Measurements from ENCODE around the gene KMT2E. TPM values are rescaled to one million over a fixed set of nuclear protein-coding genes. Genes with fewer than 3 reads are reported as not detected.
A peak's percentile ranks its signal among the peaks of the same experiment; 100 is the strongest.
"Not testable (repeated sequence)": the region's sequence is repeated elsewhere in the genome, so short reads cannot be mapped to it uniquely, and the experiment has no call there.

Gene KMT2E
- total and polyA plus RNA-seq, 2 donors (not counting 1 experiment from before 2014, with no cell fraction given) = 32.4 to 328 TPM

DNA sequence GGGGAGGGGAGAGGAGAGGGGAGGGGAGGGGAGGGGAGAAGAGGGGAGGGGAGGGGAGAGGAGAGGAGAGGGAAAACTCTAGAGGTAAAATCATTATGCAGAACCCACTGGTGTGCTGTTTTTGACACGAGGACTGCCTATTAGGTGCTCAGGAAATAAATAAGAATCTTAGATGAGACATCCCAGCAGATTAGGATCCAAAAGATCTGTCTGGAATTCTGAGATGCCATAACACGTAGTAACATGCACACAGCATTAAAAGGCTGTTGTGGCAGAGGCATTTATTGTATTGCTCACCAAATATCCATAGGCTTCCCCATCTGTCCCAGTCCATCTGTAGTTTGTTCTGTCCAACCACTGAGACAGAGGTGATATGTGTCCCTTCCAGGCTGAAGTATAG, 40.8 kb upstream of the KMT2E start:
- TF ChIP-seq CTCF (IDR thresholded peaks at IDR 0.05) = no peak
- TF ChIP-seq EZH2 (IDR thresholded peaks at IDR 0.05; ENCODE audit: borderline replicate concordance, insufficient read depth, low read depth, low read length, poor library complexity, severe bottlenecking) = no peak
- Mint-ChIP-seq H3K27ac (peak overlapping the region; percentile 83), H3K4me1 (peaks cover 39% of the 10 kb centered on the region), H3K9me3 (ENCODE audit: insufficient read depth) (no peaks in the 10 kb centered on the region), H3K4me3 (peak overlapping the region; percentile 38), H3K27me3 (no peaks in the 10 kb centered on the region)
- DNase-seq = no peak
- WGBS (ENCODE audit: insufficient coverage) = 52% methylated on average over 2 of the region's 2 CpGs
- Histone ChIP-seq H3K9me3 (ENCODE audit: control extremely low read depth in 1 of 3, control insufficient read depth in 2 of 3, insufficient read depth in 1 of 3, low read length in 2 of 3) (no peaks in the 10 kb centered on the region), H3K36me3 (replicated peaks in 1 of 2; ENCODE audit: control extremely low read depth in 1 of 2, control insufficient read depth in 1 of 2, extremely low read depth in 1 of 2, insufficient read depth in 2 of 2, low read length in 1 of 2) (peaks cover 0 to 2% of the 10 kb centered on the region in 2 experiments), H3K4me2 (replicated peaks; ENCODE audit: low read depth, low read length, poor library complexity, severe bottlenecking) (peak overlapping the region; percentile 39), H3K4me3 (ENCODE audit: control extremely low read depth in 1 of 5, extremely low read depth in 1 of 5, insufficient read depth in 1 of 5, low read depth in 2 of 5, low read length in 4 of 5) (no peak overlapping the region), H3K4me1 (ENCODE audit: control insufficient read depth in 2 of 2, insufficient read depth in 2 of 2, low read length in 2 of 2) (peaks cover 14% of the 10 kb centered on the region in 2 donors), H3K79me2 (ENCODE audit: control insufficient read depth, insufficient read depth, low read length) (peaks cover 52% of the 10 kb centered on the region), H3K9ac (ENCODE audit: low read length) (no peak overlapping the region), H3K27ac (ENCODE audit: low read length in 2 of 2) (peak overlapping the region in 1 of 2 donors; percentile 63), H4K20me1 (ENCODE audit: control insufficient read depth, insufficient read depth, low read length, poor library complexity, severe bottlenecking) (no peaks in the 10 kb centered on the region), H3K27me3 (replicated peaks in 1 of 4; ENCODE audit: control extremely low read depth in 1 of 4, control insufficient read depth in 3 of 4, insufficient read depth in 4 of 4, low read length in 3 of 4) (no peaks in the 10 kb centered on the region), H2AFZ (ENCODE audit: insufficient read depth, low read depth, low read length, poor library complexity, severe bottlenecking) (no peak overlapping the region)
- CTCF ChIA-PET = interaction anchor here (1.3 to 3.7 kb wide), 4 partner anchors 8 to 32 kb away, joined by 3 to 17 read pairs (median 5); no protein-coding TSS in a partner anchor
- ATAC-seq (ENCODE audit: low read depth) = no peak
- POLR2A ChIA-PET = no interaction called here
- intact Hi-C loops (cut with micrococcal nuclease) = no loop called here

DNA sequence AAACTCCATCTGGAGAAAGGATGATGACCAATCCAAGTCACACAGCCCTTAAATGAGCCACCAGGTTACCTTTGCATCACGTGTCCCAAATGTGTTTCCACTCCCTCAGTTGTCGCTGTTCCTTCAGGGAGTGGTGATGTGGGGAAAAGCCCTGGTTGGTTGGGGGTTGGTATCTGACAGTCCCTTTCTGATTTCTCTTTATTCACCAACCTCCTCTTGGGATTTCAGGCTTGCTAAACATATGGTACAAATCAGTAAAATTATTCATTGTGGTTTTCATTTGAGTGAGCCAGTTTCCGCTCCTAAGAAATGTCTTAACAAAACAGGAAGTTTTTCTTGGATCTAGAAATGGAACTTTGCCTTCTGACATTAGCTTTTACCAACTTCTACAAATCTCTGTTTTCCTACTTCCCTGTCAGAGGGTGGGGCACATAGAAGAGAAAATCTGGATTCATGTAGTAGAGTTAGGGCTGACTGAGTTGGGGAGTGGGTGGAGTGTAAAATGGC, 40.0 kb upstream of the KMT2E start:
- no peaks in the 10 kb centered on the region for H3K27me3 ChIP-seq (replicated peaks in 1 of 4; ENCODE audit: control extremely low read depth in 1 of 4, control insufficient read depth in 3 of 4, insufficient read depth in 4 of 4, low read length in 3 of 4)
- DNase-seq (no peak), ATAC-seq (ENCODE audit: low read depth) (peak; percentile 43)
- peaks cover 14% of the 10 kb centered on the region in 2 donors for H3K4me1 ChIP-seq (ENCODE audit: control insufficient read depth in 2 of 2, insufficient read depth in 2 of 2, low read length in 2 of 2)
- no peaks in the 10 kb centered on the region for H3K27me3 Mint-ChIP-seq
- H3K4me2 ChIP-seq (replicated peaks; ENCODE audit: low read depth, low read length, poor library complexity, severe bottlenecking) = peak overlapping the region; percentile 39
- H3K27ac Mint-ChIP-seq = peak overlapping the region; percentile 83
- peak overlapping the region; percentile 38 for H3K4me3 Mint-ChIP-seq
- H3K9me3 ChIP-seq (ENCODE audit: control extremely low read depth in 1 of 3, control insufficient read depth in 2 of 3, insufficient read depth in 1 of 3, low read length in 2 of 3) = no peaks in the 10 kb centered on the region
- H3K79me2 ChIP-seq (ENCODE audit: control insufficient read depth, insufficient read depth, low read length) = peaks cover 53% of the 10 kb centered on the region
- no peaks in the 10 kb centered on the region for H3K9me3 Mint-ChIP-seq (ENCODE audit: insufficient read depth)
- no peak overlapping the region for H2AFZ ChIP-seq (ENCODE audit: insufficient read depth, low read depth, low read length, poor library complexity, severe bottlenecking)
- H3K27ac ChIP-seq (ENCODE audit: low read length in 2 of 2) = peak overlapping the region in 1 of 2 donors; percentile 63
- no CpG with 5 or more reads among the region's 3 CpGs for WGBS (ENCODE audit: insufficient coverage)
- H3K36me3 ChIP-seq (replicated peaks in 1 of 2; ENCODE audit: control extremely low read depth in 1 of 2, control insufficient read depth in 1 of 2, extremely low read depth in 1 of 2, insufficient read depth in 2 of 2, low read length in 1 of 2) = peaks cover 0 to 2% of the 10 kb centered on the region in 2 experiments
- POLR2A ChIA-PET = no interaction called here
- TF ChIP-seq EZH2 (IDR thresholded peaks at IDR 0.05; ENCODE audit: borderline replicate concordance, insufficient read depth, low read depth, low read length, poor library complexity, severe bottlenecking) = no peak
- TF ChIP-seq CTCF (IDR thresholded peaks at IDR 0.05) = no peak
- CTCF ChIA-PET = interaction anchor here (0.9 to 1.9 kb wide), 4 partner anchors 10 to 169 kb away, joined by 3 to 5 read pairs (median 4); no protein-coding TSS in a partner anchor
- no peak overlapping the region for H3K9ac ChIP-seq (ENCODE audit: low read length)
- peaks cover 41% of the 10 kb centered on the region for H3K4me1 Mint-ChIP-seq
- intact Hi-C loops (cut with micrococcal nuclease) = no loop called here
- H4K20me1 ChIP-seq (ENCODE audit: control insufficient read depth, insufficient read depth, low read length, poor library complexity, severe bottlenecking) = no peaks in the 10 kb centered on the region
- H3K4me3 ChIP-seq (ENCODE audit: control extremely low read depth in 1 of 5, extremely low read depth in 1 of 5, insufficient read depth in 1 of 5, low read depth in 2 of 5, low read length in 4 of 5) = no peak overlapping the region

DNA sequence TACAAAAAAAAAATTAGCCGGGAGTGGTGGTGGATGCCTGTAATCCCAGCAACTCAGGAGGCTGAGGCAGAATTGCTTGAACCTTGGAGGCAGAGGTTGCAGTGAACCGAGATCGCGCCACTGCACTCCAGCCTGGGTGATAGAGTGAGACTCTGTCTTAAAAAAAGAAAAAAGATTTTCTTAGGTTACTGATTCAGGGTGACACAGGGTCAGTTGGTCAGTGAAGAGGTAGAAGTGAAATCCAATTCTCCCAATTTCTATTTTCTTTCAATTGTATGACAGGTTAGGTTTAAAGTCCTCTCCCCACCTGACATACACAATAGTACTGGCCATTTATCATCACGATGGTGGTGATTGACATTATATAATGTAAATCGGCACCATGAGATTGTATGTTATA, 38.5 kb upstream of the KMT2E start:
- POLR2A ChIA-PET = interaction anchor here (1.2 kb wide), 1 partner anchor 35 kb away, joined by 3 read pairs; no protein-coding TSS in a partner anchor
- Histone ChIP-seq H3K79me2 (ENCODE audit: control insufficient read depth, insufficient read depth, low read length) (peaks cover 45% of the 10 kb centered on the region), H3K4me1 (ENCODE audit: control insufficient read depth in 2 of 2, insufficient read depth in 2 of 2, low read length in 2 of 2) (peaks cover 14% of the 10 kb centered on the region in 2 donors)
- H2AFZ ChIP-seq (ENCODE audit: insufficient read depth, low read depth, low read length, poor library complexity, severe bottlenecking); H4K20me1 ChIP-seq (ENCODE audit: control insufficient read depth, insufficient read depth, low read length, poor library complexity, severe bottlenecking); H3K9me3 Mint-ChIP-seq (ENCODE audit: insufficient read depth); H3K4me3 Mint-ChIP-seq; H3K9me3 ChIP-seq (ENCODE audit: control extremely low read depth in 1 of 3, control insufficient read depth in 2 of 3, insufficient read depth in 1 of 3, low read length in 2 of 3); H3K27me3 Mint-ChIP-seq; H3K4me2 ChIP-seq (replicated peaks; ENCODE audit: low read depth, low read length, poor library complexity, severe bottlenecking); H3K4me3 ChIP-seq (ENCODE audit: control extremely low read depth in 1 of 5, extremely low read depth in 1 of 5, insufficient read depth in 1 of 5, low read depth in 2 of 5, low read length in 4 of 5); H3K27ac ChIP-seq (ENCODE audit: low read length in 2 of 2); DNase-seq; ATAC-seq (ENCODE audit: low read depth); intact Hi-C loops (cut with micrococcal nuclease); H3K36me3 ChIP-seq (replicated peaks in 1 of 2; ENCODE audit: control extremely low read depth in 1 of 2, control insufficient read depth in 1 of 2, extremely low read depth in 1 of 2, insufficient read depth in 2 of 2, low read length in 1 of 2); H3K9ac ChIP-seq (ENCODE audit: low read length); H3K27me3 ChIP-seq (replicated peaks in 1 of 4; ENCODE audit: control extremely low read depth in 1 of 4, control insufficient read depth in 3 of 4, insufficient read depth in 4 of 4, low read length in 3 of 4): not testable (repeated sequence)
- CTCF ChIA-PET = interaction anchor here (8.9 kb wide), 1 partner anchor 50 kb away, joined by 248 read pairs; no protein-coding TSS in a partner anchor
- H3K27ac Mint-ChIP-seq = peak overlapping the region; percentile 52
- H3K4me1 Mint-ChIP-seq = peaks cover 51% of the 10 kb centered on the region
- 96% methylated on average over 3 of the region's 6 CpGs for WGBS (ENCODE audit: insufficient coverage)
